Calu3 (cell line): Measurements from ENCODE around the gene NUPR2. TPM values are rescaled to one million over a fixed set of nuclear protein-coding genes. Genes with fewer than 3 reads are reported as not detected.
"Not testable (repeated sequence)": the region's sequence is repeated elsewhere in the genome, so short reads cannot be mapped to it uniquely, and the experiment has no call there.

Experiments used
- BruUV-seq: library from RNA; stranded (reverse); fragments of 400-500 nt; replicated peaks from 2 replicates; lab custom pipeline; 2021; lab: Mats Ljungman, UMichigan
- CTCF ChIA-PET: fragments of 300-600 bp; sonication (Branson Sonifier 250); formaldehyde crosslinking; loops from one replicate; lab custom pipeline; 2022; ENCODE audit warnings: antibody characterized with exemption; lab: Charles Lee
- DNase-seq: peaks from one replicate; pipeline ENCODE4 v3.0.0; 2022
- H3K27ac Mint-ChIP-seq: one replicate; pipeline ENCODE4 v1.8.0; 2022; ENCODE audit warnings: mixed read lengths; ENCODE audit not compliant: unreplicated experiment
- H3K27me3 Mint-ChIP-seq: one replicate; pipeline ENCODE4 v1.8.0; 2022; ENCODE audit warnings: mixed read lengths; ENCODE audit not compliant: unreplicated experiment
- H3K36me3 Mint-ChIP-seq: one replicate; pipeline ENCODE4 v1.8.0; 2022; ENCODE audit warnings: mild to moderate bottlenecking, moderate library complexity, mixed read lengths; ENCODE audit not compliant: insufficient read depth, unreplicated experiment
- H3K4me1 Mint-ChIP-seq: one replicate; pipeline ENCODE4 v1.8.0; 2022; ENCODE audit warnings: mild to moderate bottlenecking, low read depth, mixed read lengths; ENCODE audit not compliant: unreplicated experiment
- H3K4me3 Mint-ChIP-seq: one replicate; pipeline ENCODE4 v1.8.0; 2022; ENCODE audit warnings: mild to moderate bottlenecking, low read depth, moderate library complexity, mixed read lengths; ENCODE audit not compliant: unreplicated experiment
- H3K9me3 Mint-ChIP-seq: one replicate; pipeline ENCODE4 v1.8.0; 2022; ENCODE audit warnings: low read depth, mixed read lengths; ENCODE audit not compliant: unreplicated experiment
- CTCF ChIP-seq: fragments of 200-600 bp; IDR thresholded peaks from one replicate; pipeline ENCODE4 v1.8.0; 2022; ENCODE audit warnings: antibody characterized with exemption; ENCODE audit not compliant: unreplicated experiment
- intact Hi-C: fragments of 100-400 bp; cut with micrococcal nuclease; formaldehyde crosslinking; loops from one replicate; pipeline ENCODE4 v1.10.0; 2022; ENCODE audit not compliant: unreplicated experiment
- total RNA-seq: library from RNA; stranded (reverse); gene quantifications from 2 replicates; pipeline ENCODE4 v1.2.3, GENCODE V29; 2022

Gene NUPR2
- total RNA-seq, 1 experiment from 2014 or later, result not detected

GRCh38 chr7:56125831-56126230 lies 9.6 kb upstream of the NUPR2 start:
- Mint-ChIP-seq H3K4me1 (no peaks in the 10 kb centered on the region), H3K4me3 (no peak overlapping the region), H3K27ac (no peak overlapping the region), H3K27me3 (no peaks in the 10 kb centered on the region), H3K9me3 (peaks cover 3% of the 10 kb centered on the region), H3K36me3 (no peaks in the 10 kb centered on the region)
- CTCF ChIA-PET, result no interaction called here
- BruUV-seq, result no TSS peak
- intact Hi-C loops, result no loop called here
- DNase-seq, result no peak
- no peak for TF ChIP-seq CTCF

GRCh38 chr7:56124981-56125380 lies 8.8 kb upstream of the NUPR2 start:
- no peak for TF ChIP-seq CTCF
- BruUV-seq, result no TSS peak
- Mint-ChIP-seq H3K27me3 (no peaks in the 10 kb centered on the region), H3K27ac (no peak overlapping the region), H3K36me3 (no peaks in the 10 kb centered on the region), H3K4me3 (no peak overlapping the region), H3K9me3 (peaks cover 3% of the 10 kb centered on the region), H3K4me1 (no peaks in the 10 kb centered on the region)
- no peak for DNase-seq
- CTCF ChIA-PET, result interaction anchor here (0.6 kb wide), 1 partner anchor 1517 kb away, joined by 4 read pairs; no protein-coding TSS in a partner anchor
- intact Hi-C loops, result no loop called here

- no peak for TF ChIP-seq CTCF
- CTCF ChIA-PET, result interaction anchor here (0.6 kb wide), 1 partner anchor 379 kb away, joined by 3 read pairs; no protein-coding TSS in a partner anchor
- no TSS peak for BruUV-seq
- no peak overlapping the region for H3K27ac Mint-ChIP-seq
- H3K9me3 Mint-ChIP-seq, result peaks cover 3% of the 10 kb centered on the region
- no peaks in the 10 kb centered on the region for H3K36me3 Mint-ChIP-seq
- H3K4me3 Mint-ChIP-seq, result no peak overlapping the region
- no peaks in the 10 kb centered on the region for H3K4me1 Mint-ChIP-seq
- intact Hi-C loops, result no loop called here
- H3K27me3 Mint-ChIP-seq, result no peaks in the 10 kb centered on the region
- no peak for DNase-seq
Measured at GRCh38 chr7:56121440-56121839, 5.2 kb upstream of the NUPR2 start.

- H3K4me1 Mint-ChIP-seq, H3K4me3 Mint-ChIP-seq, H3K9me3 Mint-ChIP-seq, H3K27ac Mint-ChIP-seq, H3K36me3 Mint-ChIP-seq, BruUV-seq, H3K27me3 Mint-ChIP-seq, intact Hi-C loops, DNase-seq, CTCF ChIA-PET: not testable (repeated sequence)
Measured at GRCh38 chr7:56112244-56112643, 4.0 kb downstream of the NUPR2 start.

GRCh38 chr7:56110611-56111010 lies 5.6 kb downstream of the NUPR2 start:
- Mint-ChIP-seq H3K36me3 (peaks cover 16% of the 10 kb centered on the region), H3K4me1 (no peaks in the 10 kb centered on the region), H3K4me3 (no peak overlapping the region), H3K27ac (no peak overlapping the region), H3K9me3 (peaks cover 5% of the 10 kb centered on the region), H3K27me3 (no peaks in the 10 kb centered on the region)
- intact Hi-C loops, result no loop called here
- CTCF ChIA-PET, result no interaction called here
- TF ChIP-seq CTCF, result no peak
- DNase-seq, result no peak
- BruUV-seq, result no TSS peak
